Activated naive CD8-positive, alpha-beta T cell (primary cell): Measurements from ENCODE around the gene LY6G6C.

Experiments
- H3K27ac Mint-ChIP-seq: one replicate; pipeline ENCODE4 v1.8.0; 2021; ENCODE audit warnings: mixed read lengths
- H3K27me3 Mint-ChIP-seq: one replicate; pipeline ENCODE4 v1.8.0; 2021; ENCODE audit warnings: mixed read lengths
- H3K36me3 Mint-ChIP-seq: one replicate; pipeline ENCODE4 v1.8.0; 2021; ENCODE audit warnings: mixed read lengths
- H3K4me1 Mint-ChIP-seq: one replicate; pipeline ENCODE4 v1.8.0; 2021; ENCODE audit warnings: low read depth, mixed read lengths
- H3K4me3 Mint-ChIP-seq: one replicate; pipeline ENCODE4 v1.8.0; 2021; ENCODE audit warnings: mild to moderate bottlenecking, mixed read lengths
- H3K9me3 Mint-ChIP-seq: one replicate; pipeline ENCODE4 v1.8.0; 2021; ENCODE audit warnings: low read depth, mixed read lengths

LY6G6C gene

GRCh38 chr6:31691078-31691463, 30.5 kb downstream of the LY6G6C start:
- H3K27me3 Mint-ChIP-seq: no peaks in the 10 kb centered on the region
- H3K36me3 Mint-ChIP-seq: no peaks in the 10 kb centered on the region
- no peaks in the 10 kb centered on the region for H3K9me3 Mint-ChIP-seq
- no peak overlapping the region for H3K27ac Mint-ChIP-seq
- H3K4me1 Mint-ChIP-seq: no peaks in the 10 kb centered on the region
- no peak overlapping the region for H3K4me3 Mint-ChIP-seq

GRCh38 chr6:31690231-31691077, 31.1 kb downstream of the LY6G6C start:
- Mint-ChIP-seq H3K9me3 (no peaks in the 10 kb centered on the region), H3K27ac (peak overlapping the region; percentile 41), H3K27me3 (no peaks in the 10 kb centered on the region), H3K36me3 (no peaks in the 10 kb centered on the region), H3K4me1 (no peaks in the 10 kb centered on the region), H3K4me3 (no peak overlapping the region)

- Mint-ChIP-seq H3K9me3 (no peaks in the 10 kb centered on the region), H3K4me1 (no peaks in the 10 kb centered on the region), H3K27ac (peak overlapping the region; percentile 41), H3K36me3 (no peaks in the 10 kb centered on the region), H3K4me3 (no peak overlapping the region), H3K27me3 (no peaks in the 10 kb centered on the region)
Measured at GRCh38 chr6:31689249-31690110, 32.1 kb downstream of the LY6G6C start.

GRCh38 chr6:31687860-31688693, 33.5 kb downstream of the LY6G6C start:
- Mint-ChIP-seq H3K27me3 (no peaks in the 10 kb centered on the region), H3K36me3 (no peaks in the 10 kb centered on the region), H3K9me3 (no peaks in the 10 kb centered on the region), H3K4me3 (no peak overlapping the region), H3K4me1 (no peaks in the 10 kb centered on the region), H3K27ac (peak overlapping the region; percentile 16)

GRCh38 chr6:31687321-31687720, 34.2 kb downstream of the LY6G6C start:
- no peaks in the 10 kb centered on the region for H3K4me1 Mint-ChIP-seq
- H3K27me3 Mint-ChIP-seq: no peaks in the 10 kb centered on the region
- no peaks in the 10 kb centered on the region for H3K36me3 Mint-ChIP-seq
- no peak overlapping the region for H3K27ac Mint-ChIP-seq
- no peak overlapping the region for H3K4me3 Mint-ChIP-seq
- H3K9me3 Mint-ChIP-seq: no peaks in the 10 kb centered on the region

- Mint-ChIP-seq H3K9me3 (no peaks in the 10 kb centered on the region), H3K4me1 (peaks cover 2% of the 10 kb centered on the region), H3K36me3 (no peaks in the 10 kb centered on the region), H3K4me3 (no peak overlapping the region), H3K27me3 (no peaks in the 10 kb centered on the region), H3K27ac (no peak overlapping the region)
Measured at GRCh38 chr6:31686483-31686882, 35.1 kb downstream of the LY6G6C start.

GRCh38 chr6:31683591-31683990, 38.0 kb downstream of the LY6G6C start:
- Mint-ChIP-seq H3K36me3 (no peaks in the 10 kb centered on the region), H3K9me3 (no peaks in the 10 kb centered on the region), H3K4me3 (no peak overlapping the region), H3K27ac (no peak overlapping the region), H3K4me1 (peaks cover 13% of the 10 kb centered on the region), H3K27me3 (no peaks in the 10 kb centered on the region)

GRCh38 chr6:31681135-31681671, 40.3 kb downstream of the LY6G6C start:
- Mint-ChIP-seq H3K27me3 (no peaks in the 10 kb centered on the region), H3K4me3 (peak overlapping the region; percentile 91), H3K9me3 (no peaks in the 10 kb centered on the region), H3K27ac (no peak overlapping the region), H3K4me1 (peaks cover 13% of the 10 kb centered on the region), H3K36me3 (no peaks in the 10 kb centered on the region)

GRCh38 chr6:31680226-31681134, 41.1 kb downstream of the LY6G6C start, which contains the start of gene LY6G5C:
TSS of gene LY6G5C (minus strand) at chr6:31681067. CDS start at chr6:31680373, 694 bp downstream.
- Mint-ChIP-seq H3K27ac (peak within 1 kb of the TSS; percentile 79), H3K4me1 (peaks cover 13% of the 10 kb centered on the region), H3K27me3 (no peaks in the 10 kb centered on the region), H3K36me3 (no peaks in the 10 kb centered on the region), H3K9me3 (no peaks in the 10 kb centered on the region), H3K4me3 (peak within 1 kb of the TSS; percentile 91)

GRCh38 chr6:31677955-31678354, 43.6 kb downstream of the LY6G6C start:
- H3K36me3 Mint-ChIP-seq: no peaks in the 10 kb centered on the region
- peaks cover 13% of the 10 kb centered on the region for H3K4me1 Mint-ChIP-seq
- H3K27me3 Mint-ChIP-seq: no peaks in the 10 kb centered on the region
- no peak overlapping the region for H3K4me3 Mint-ChIP-seq
- no peak overlapping the region for H3K27ac Mint-ChIP-seq
- no peaks in the 10 kb centered on the region for H3K9me3 Mint-ChIP-seq

- Mint-ChIP-seq H3K9me3 (no peaks in the 10 kb centered on the region), H3K27me3 (no peaks in the 10 kb centered on the region), H3K27ac (no peak overlapping the region), H3K4me3 (no peak overlapping the region), H3K4me1 (peaks cover 13% of the 10 kb centered on the region), H3K36me3 (no peaks in the 10 kb centered on the region)
Measured at GRCh38 chr6:31676904-31677303, 44.6 kb downstream of the LY6G6C start.

GRCh38 chr6:31676322-31676903, 45.1 kb downstream of the LY6G6C start:
- H3K4me1 Mint-ChIP-seq: peaks cover 10% of the 10 kb centered on the region
- H3K27ac Mint-ChIP-seq: no peak overlapping the region
- H3K27me3 Mint-ChIP-seq: no peaks in the 10 kb centered on the region
- H3K9me3 Mint-ChIP-seq: no peaks in the 10 kb centered on the region
- no peaks in the 10 kb centered on the region for H3K36me3 Mint-ChIP-seq
- no peak overlapping the region for H3K4me3 Mint-ChIP-seq

- H3K27me3 Mint-ChIP-seq: no peaks in the 10 kb centered on the region
- no peak within 1 kb of the TSS for H3K27ac Mint-ChIP-seq
- no peaks in the 10 kb centered on the region for H3K9me3 Mint-ChIP-seq
- peaks cover 32% of the 10 kb centered on the region for H3K4me1 Mint-ChIP-seq
- peaks cover 5% of the 10 kb centered on the region for H3K36me3 Mint-ChIP-seq
- H3K4me3 Mint-ChIP-seq: peak within 1 kb of the TSS; percentile 17
Measured at GRCh38 chr6:31669676-31670075, 51.9 kb downstream of the LY6G6C start, which contains the start of gene LY6G5B. TSS of gene LY6G5B (plus strand) at chr6:31669976. CDS start at chr6:31670951, 975 bp downstream.
